ENCODE measurements around the gene FOLR2. TPM values are rescaled to one million over a fixed set of nuclear protein-coding genes. Genes with fewer than 3 reads are reported as not detected.

Gene FOLR2
- total and polyA plus RNA-seq, 2 of the 8 experiments (the other 6 are each of a cell fraction or from before 2014, with no cell fraction given) = not detected

DNA sequence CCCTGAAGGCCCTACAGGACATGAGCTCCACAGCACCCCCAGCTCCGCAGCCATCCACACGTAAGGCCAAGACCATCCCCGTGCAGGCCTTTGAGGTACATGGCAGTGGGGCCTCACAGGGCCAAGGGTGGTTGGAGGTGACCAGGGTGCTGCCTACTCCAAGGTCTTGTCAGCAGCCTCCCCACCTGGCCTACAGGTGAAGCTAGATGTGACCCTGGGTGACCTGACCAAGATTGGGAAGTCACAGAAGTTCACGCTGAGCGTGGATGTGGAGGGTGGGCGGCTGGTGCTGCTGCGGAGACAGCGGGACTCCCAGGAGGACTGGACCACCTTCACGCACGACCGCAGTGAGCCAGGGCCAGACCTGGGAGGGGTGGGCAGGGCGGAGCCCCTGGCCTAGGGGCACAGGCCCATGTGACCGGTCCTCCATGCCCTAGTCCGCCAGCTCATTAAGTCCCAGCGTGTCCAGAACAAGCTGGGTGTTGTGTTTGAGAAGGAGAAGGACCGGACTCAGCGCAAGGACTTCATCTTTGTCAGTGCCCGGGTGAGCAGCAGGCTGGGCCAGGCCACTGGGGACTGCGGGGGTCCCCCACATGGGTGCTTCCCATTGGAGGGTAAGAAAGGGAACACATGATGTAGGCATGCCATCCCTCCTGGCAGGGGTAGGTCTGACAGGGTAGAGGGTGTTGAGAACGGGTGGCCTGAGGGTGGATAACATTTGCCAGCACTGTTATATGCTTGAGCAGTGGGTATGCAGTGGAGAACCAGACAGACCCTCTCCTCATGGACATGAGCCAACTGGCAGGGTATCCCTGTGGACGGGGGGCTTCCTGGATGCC, 13.6 kb downstream of the FOLR2 start:
- H3K27ac ChIP-seq (ENCODE audit: low read depth, low read length) = no peak overlapping the region
- no peak overlapping the region for H3K9ac ChIP-seq (replicated peaks in 1 of 4; ENCODE audit: extremely low read depth in 1 of 4, low read depth in 3 of 4, low read length in 3 of 4)
- H3K56ac ChIP-seq (replicated peaks; ENCODE audit: insufficient read length, low read depth, low read length) = no peak overlapping the region
- WGBS, 2 experiments (ENCODE audit: extremely low coverage in 1 of 2, insufficient coverage in 1 of 2, insufficient read length in 1 of 2, insufficient replicate concordance in 2 of 2, low coverage in 1 of 2, low lambda C conversion rate in 2 of 2, missing lambda C conversion rate in 1 of 2) = 95% methylated on average over 18 of the region's 21 CpGs; no CpG with 5 or more reads in 1 of the 2 experiments
- H3K79me2 ChIP-seq (ENCODE audit: control insufficient read depth in 1 of 2, insufficient read depth in 2 of 2, low read length in 2 of 2) = peaks cover 0 to 9% of the 10 kb centered on the region in 2 experiments; a peak in 2 of 4 replicates
- no peaks in the 10 kb centered on the region for H3K9me3 ChIP-seq (ENCODE audit: insufficient read depth in 2 of 2, low read depth in 1 of 2, low read length in 1 of 2)
- H2BK15ac ChIP-seq (ENCODE audit: low read length) = no peak overlapping the region
- no peak overlapping the region for H3K14ac ChIP-seq (ENCODE audit: insufficient read length)
- peaks cover 0 to 5% (median 3%) of the 10 kb centered on the region in 4 experiments; a peak in 4 of 7 replicates for H3K4me1 ChIP-seq (replicated peaks in 1 of 4; ENCODE audit: control insufficient read depth in 3 of 4, insufficient read depth in 4 of 4, low read length in 3 of 4)
- H4K20me1 ChIP-seq (replicated peaks in 1 of 2; ENCODE audit: control insufficient read depth in 1 of 2, insufficient read depth in 2 of 2, low read length in 2 of 2) = peaks cover 13 to 25% of the 10 kb centered on the region in 2 experiments
- H2BK120ac ChIP-seq (replicated peaks; ENCODE audit: low read depth, low read length) = no peak overlapping the region
- no peak overlapping the region for H2BK5ac ChIP-seq (ENCODE audit: low read depth, low read length)
- no peak for FAIRE-seq
- DNase-seq (ENCODE audit: low read depth in 1 of 2, low spot score in 2 of 2) = no peak
- no peak overlapping the region for H3K4me3 ChIP-seq (ENCODE audit: extremely low read depth in 1 of 4, insufficient read depth in 2 of 4, low read depth in 3 of 4, low read length in 4 of 4)
- no peak overlapping the region for H2BK20ac ChIP-seq (ENCODE audit: low read length)
- H4K91ac ChIP-seq (replicated peaks; ENCODE audit: insufficient read length, low read length) = no peak overlapping the region
- no peak overlapping the region for H2AFZ ChIP-seq (ENCODE audit: low read length)
- H4K5ac ChIP-seq (ENCODE audit: insufficient read length, low read depth, low read length) = no peak overlapping the region
- H3K4me2 ChIP-seq (ENCODE audit: insufficient read depth in 1 of 2, low read depth in 2 of 2, low read length in 2 of 2) = no peak overlapping the region
- H4K8ac ChIP-seq (ENCODE audit: extremely low read depth, insufficient read depth, low read length) = no peak overlapping the region
- H2AK5ac ChIP-seq (ENCODE audit: low read depth, low read length) = no peak overlapping the region
- no peak overlapping the region for H3K18ac ChIP-seq (ENCODE audit: extremely low read depth, low read length)
- H3K4ac ChIP-seq (replicated peaks; ENCODE audit: insufficient read length, low read depth, low read length) = no peak overlapping the region
- peaks cover 10% of the 10 kb centered on the region for H3K79me1 ChIP-seq (ENCODE audit: low read depth, low read length)
- H3K23me2 ChIP-seq (ENCODE audit: low read depth, low read length) = peaks cover 8% of the 10 kb centered on the region
- no peaks in the 10 kb centered on the region for H3K27me3 ChIP-seq (replicated peaks in 1 of 4; ENCODE audit: control insufficient read depth in 3 of 4, extremely low read depth in 1 of 4, insufficient read depth in 3 of 4, low read length in 3 of 4)
- no peak overlapping the region for H3K23ac ChIP-seq (ENCODE audit: insufficient read length)
- no peak overlapping the region for H2BK12ac ChIP-seq (ENCODE audit: low read depth, low read length)
- peaks cover 25 to 64% (median 52%) of the 10 kb centered on the region in 4 experiments for H3K36me3 ChIP-seq (ENCODE audit: control insufficient read depth in 2 of 4, insufficient read depth in 4 of 4, low read length in 3 of 4)
- ChIA-PET CTCF (ENCODE audit: partially characterized antibody) (interaction anchor here (0.6 to 8.3 kb wide), 8 partner anchors 6 to 253 kb away, joined by 3 to 72 read pairs (median 3); no protein-coding TSS in a partner anchor), POLR2A (ENCODE audit: partially characterized antibody) (interaction anchor here (0.9 to 9.9 kb wide), 3 partner anchors 8 to 286 kb away, joined by 3 to 160 read pairs (median 3); partner anchors contain the start of gene ANAPC15)
- TF ChIP-seq KDM5A (IDR thresholded peaks at IDR 0.05; ENCODE audit: low read length) (no peak), SUZ12 (IDR thresholded peaks at IDR 0.05; ENCODE audit: low read length) (no peak), BCL11A (IDR thresholded peaks at IDR 0.05; ENCODE audit: low read depth in 2 of 2, low read length in 2 of 2) (no peak), FOSL1 (IDR thresholded peaks at IDR 0.05; ENCODE audit: insufficient read depth, low read depth, low read length) (no peak), BACH1 (IDR thresholded peaks at IDR 0.05; ENCODE audit: low read length) (no peak), ASH2L (IDR thresholded peaks at IDR 0.05; ENCODE audit: low read length) (no peak), POLR2AphosphoS5 (IDR thresholded peaks at IDR 0.05; ENCODE audit: low read depth, low read length) (no peak), SP4 (IDR thresholded peaks at IDR 0.05; ENCODE audit: low read length) (no peak), RNF2 (IDR thresholded peaks at IDR 0.05; ENCODE audit: borderline replicate concordance, low read depth, low read length, missing control alignments, poor library complexity, severe bottlenecking) (no peak), CEBPB (IDR thresholded peaks at IDR 0.05; ENCODE audit: low read depth, low read length) (no peak), RFX5 (IDR thresholded peaks at IDR 0.05; ENCODE audit: borderline replicate concordance, low read depth, low read length) (no peak)
- TF ChIP-seq, protein P1, sequence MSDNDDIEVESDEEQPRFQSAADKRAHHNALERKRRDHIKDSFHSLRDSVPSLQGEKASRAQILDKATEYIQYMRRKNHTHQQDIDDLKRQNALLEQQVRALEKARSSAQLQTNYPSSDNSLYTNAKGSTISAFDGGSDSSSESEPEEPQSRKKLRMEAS (IDR thresholded peaks at IDR 0.05) = no peak

All from H1 (cell line).